Activated CD4-positive, alpha-beta T cell treated with anti-CD3 and anti-CD28 coated beads, Interleukin-2, amount 10 ng/mL, durations not matched to agents 24 days and 14 days (primary cell): ENCODE results near the gene GAB2. TPM values are rescaled to one million over a fixed set of nuclear protein-coding genes. Genes with fewer than 3 reads are reported as not detected.
"Not testable (repeated sequence)": the region's sequence is repeated elsewhere in the genome, so short reads cannot be mapped to it uniquely, and the experiment has no call there.

Source experiments
- DNase-seq: peaks from one replicate; pipeline ENCODE4 v3.0.0; 2022
- H3K27ac Mint-ChIP-seq: one replicate; pipeline ENCODE4 v1.8.0; 2022; ENCODE audit warnings: mild to moderate bottlenecking, mixed read lengths
- H3K27me3 Mint-ChIP-seq: one replicate; pipeline ENCODE4 v1.8.0; 2022; ENCODE audit warnings: mixed read lengths
- H3K36me3 Mint-ChIP-seq: one replicate; pipeline ENCODE4 v1.8.0; 2022; ENCODE audit warnings: low read depth, mild to moderate bottlenecking, mixed read lengths
- H3K4me1 Mint-ChIP-seq: one replicate; pipeline ENCODE4 v1.8.0; 2021; ENCODE audit warnings: mixed read lengths
- H3K4me3 Mint-ChIP-seq: one replicate; pipeline ENCODE4 v1.8.0; 2022; ENCODE audit warnings: mild to moderate bottlenecking, moderate library complexity, mixed read lengths
- H3K9me3 Mint-ChIP-seq: one replicate; pipeline ENCODE4 v1.8.0; 2021; ENCODE audit warnings: mixed read lengths
- intact Hi-C: fragments of 100-400 bp; cut with micrococcal nuclease; formaldehyde crosslinking; loops from one replicate; pipeline ENCODE4 v1.15.1; 2023
- total RNA-seq: library from RNA; stranded (reverse); gene quantifications from 2 replicates; pipeline ENCODE4 v1.2.3, GENCODE V29; 2022

Gene GAB2
- total RNA-seq, 1 donor from 2014 or later: 16.1 TPM

GRCh38 chr11:78359921-78360320, 57.7 kb downstream of the GAB2 start:
- Mint-ChIP-seq H3K27ac (no peak overlapping the region), H3K27me3 (no peaks in the 10 kb centered on the region), H3K9me3 (peaks cover 11% of the 10 kb centered on the region), H3K4me1 (peaks cover 25% of the 10 kb centered on the region), H3K36me3 (peaks cover 23% of the 10 kb centered on the region), H3K4me3 (no peak overlapping the region)
- intact Hi-C loops: no loop called here
- peak; percentile 34 for DNase-seq

- Mint-ChIP-seq H3K9me3 (peaks cover 11% of the 10 kb centered on the region), H3K4me1 (peaks cover 33% of the 10 kb centered on the region), H3K36me3 (peaks cover 23% of the 10 kb centered on the region)
- intact Hi-C loops, DNase-seq, H3K27me3 Mint-ChIP-seq, H3K27ac Mint-ChIP-seq, H3K4me3 Mint-ChIP-seq: not testable (repeated sequence)
Measured at GRCh38 chr11:78357924-78358323, 59.7 kb downstream of the GAB2 start.

- Mint-ChIP-seq H3K9me3 (peaks cover 11% of the 10 kb centered on the region), H3K4me1 (peaks cover 35% of the 10 kb centered on the region), H3K36me3 (peaks cover 23% of the 10 kb centered on the region)
- H3K27ac Mint-ChIP-seq, DNase-seq, H3K27me3 Mint-ChIP-seq, intact Hi-C loops, H3K4me3 Mint-ChIP-seq: not testable (repeated sequence)
Measured at GRCh38 chr11:78357425-78357824, 60.2 kb downstream of the GAB2 start.

GRCh38 chr11:78355742-78356141, 61.9 kb downstream of the GAB2 start:
- H3K4me3 Mint-ChIP-seq, H3K27ac Mint-ChIP-seq, H3K27me3 Mint-ChIP-seq, intact Hi-C loops: not testable (repeated sequence)
- Mint-ChIP-seq H3K9me3 (peaks cover 11% of the 10 kb centered on the region), H3K4me1 (peaks cover 44% of the 10 kb centered on the region), H3K36me3 (peaks cover 22% of the 10 kb centered on the region)
- peak; percentile 42 for DNase-seq

GRCh38 chr11:78355309-78355705, 62.3 kb downstream of the GAB2 start:
- no peak overlapping the region for H3K4me3 Mint-ChIP-seq
- peaks cover 11% of the 10 kb centered on the region for H3K9me3 Mint-ChIP-seq
- peaks cover 22% of the 10 kb centered on the region for H3K36me3 Mint-ChIP-seq
- DNase-seq: peak; percentile 44
- H3K27me3 Mint-ChIP-seq: no peaks in the 10 kb centered on the region
- intact Hi-C loops: no loop called here
- H3K27ac Mint-ChIP-seq: no peak overlapping the region
- H3K4me1 Mint-ChIP-seq: peaks cover 47% of the 10 kb centered on the region

- Mint-ChIP-seq H3K36me3 (peaks cover 21% of the 10 kb centered on the region), H3K27ac (no peak overlapping the region), H3K9me3 (peaks cover 11% of the 10 kb centered on the region), H3K4me3 (no peak overlapping the region), H3K27me3 (no peaks in the 10 kb centered on the region), H3K4me1 (peaks cover 51% of the 10 kb centered on the region)
- intact Hi-C loops: loop anchor here (5.0 kb wide), 1 partner anchor 63 kb away; the partner anchor contains the start of gene GAB2
- DNase-seq: peak; percentile 57
Measured at GRCh38 chr11:78354408-78355308, 63.0 kb downstream of the GAB2 start.

- Mint-ChIP-seq H3K27me3 (no peaks in the 10 kb centered on the region), H3K9me3 (peaks cover 9% of the 10 kb centered on the region), H3K4me3 (no peak overlapping the region), H3K27ac (no peak overlapping the region), H3K4me1 (peaks cover 58% of the 10 kb centered on the region), H3K36me3 (peaks cover 13% of the 10 kb centered on the region)
- intact Hi-C loops: loop anchor here (5.0 kb wide), 1 partner anchor 65 kb away; the partner anchor contains the start of gene GAB2
- no peak for DNase-seq
Measured at GRCh38 chr11:78351979-78352841, 65.4 kb downstream of the GAB2 start.

GRCh38 chr11:78351193-78351592, 66.4 kb downstream of the GAB2 start:
- H3K27me3 Mint-ChIP-seq: no peaks in the 10 kb centered on the region
- H3K4me1 Mint-ChIP-seq: peaks cover 59% of the 10 kb centered on the region
- H3K36me3 Mint-ChIP-seq: peaks cover 11% of the 10 kb centered on the region
- DNase-seq: no peak
- H3K9me3 Mint-ChIP-seq: peaks cover 8% of the 10 kb centered on the region
- H3K27ac Mint-ChIP-seq: no peak overlapping the region
- no peak overlapping the region for H3K4me3 Mint-ChIP-seq
- intact Hi-C loops: loop anchor here (5.0 kb wide), 1 partner anchor 66 kb away; the partner anchor contains the start of gene GAB2

GRCh38 chr11:78350646-78351165, 66.9 kb downstream of the GAB2 start:
- H3K4me1 Mint-ChIP-seq: peaks cover 62% of the 10 kb centered on the region
- H3K9me3 Mint-ChIP-seq: peaks cover 12% of the 10 kb centered on the region
- intact Hi-C loops: loop anchor here (5.0 kb wide), 1 partner anchor 67 kb away; the partner anchor contains the start of gene GAB2
- peak overlapping the region; percentile 82 for H3K27ac Mint-ChIP-seq
- peak overlapping the region; percentile 82 for H3K4me3 Mint-ChIP-seq
- peaks cover 11% of the 10 kb centered on the region for H3K36me3 Mint-ChIP-seq
- H3K27me3 Mint-ChIP-seq: no peaks in the 10 kb centered on the region
- no peak for DNase-seq

- Mint-ChIP-seq H3K27ac (peak overlapping the region; percentile 82), H3K4me3 (peak overlapping the region; percentile 82), H3K9me3 (peaks cover 12% of the 10 kb centered on the region), H3K36me3 (peaks cover 11% of the 10 kb centered on the region), H3K27me3 (no peaks in the 10 kb centered on the region), H3K4me1 (peaks cover 64% of the 10 kb centered on the region)
- peak; percentile 65 for DNase-seq
- intact Hi-C loops: loop anchor here (5.0 kb wide), 1 partner anchor 67 kb away; the partner anchor contains the start of gene GAB2
Measured at GRCh38 chr11:78350091-78350645, 67.5 kb downstream of the GAB2 start.

- Mint-ChIP-seq H3K36me3 (peaks cover 11% of the 10 kb centered on the region), H3K4me3 (peak overlapping the region; percentile 82), H3K4me1 (peaks cover 60% of the 10 kb centered on the region), H3K9me3 (peaks cover 12% of the 10 kb centered on the region), H3K27ac (peak overlapping the region; percentile 82), H3K27me3 (no peaks in the 10 kb centered on the region)
- intact Hi-C loops: loop anchor here (5.0 kb wide), 2 partner anchors 43 to 68 kb away; partner anchors contain the start of gene GAB2
- DNase-seq: no peak
Measured at GRCh38 chr11:78349624-78350023, 68.0 kb downstream of the GAB2 start.

GRCh38 chr11:78349114-78349513, 68.5 kb downstream of the GAB2 start:
- intact Hi-C loops: loop anchor here (5.0 kb wide), 1 partner anchor 43 kb away; no protein-coding TSS in a partner anchor
- peaks cover 60% of the 10 kb centered on the region for H3K4me1 Mint-ChIP-seq
- H3K27ac Mint-ChIP-seq: peak overlapping the region; percentile 68

GRCh38 chr11:78347956-78348355, 69.7 kb downstream of the GAB2 start:
- Mint-ChIP-seq H3K27me3 (no peaks in the 10 kb centered on the region), H3K36me3 (peaks cover 19% of the 10 kb centered on the region), H3K4me3 (peak overlapping the region; percentile 18), H3K9me3 (peaks cover 12% of the 10 kb centered on the region), H3K27ac (no peak overlapping the region), H3K4me1 (peaks cover 62% of the 10 kb centered on the region)
- intact Hi-C loops: loop anchor here (1.0 to 5.0 kb wide), 2 partner anchors 8 to 44 kb away; no protein-coding TSS in a partner anchor
- DNase-seq: no peak

More at GRCh38 chr11:78349114-78349513, 68.5 kb downstream of the GAB2 start:
- Mint-ChIP-seq H3K36me3 (peaks cover 12% of the 10 kb centered on the region), H3K27me3 (no peaks in the 10 kb centered on the region), H3K4me3 (no peak overlapping the region), H3K9me3 (peaks cover 12% of the 10 kb centered on the region)
- DNase-seq: no peak
